ENCODE measurements around the gene RIMBP3C. TPM values are rescaled to one million over a fixed set of nuclear protein-coding genes. Genes with fewer than 3 reads are reported as not detected.
"Not testable (repeated sequence)": the region's sequence is repeated elsewhere in the genome, so short reads cannot be mapped to it uniquely, and the experiment has no call there.

Gene RIMBP3C
- total and polyA plus RNA-seq, 4 donors = 0.05 to 0.40 (median 0.10) TPM; not detected in 1

DNA sequence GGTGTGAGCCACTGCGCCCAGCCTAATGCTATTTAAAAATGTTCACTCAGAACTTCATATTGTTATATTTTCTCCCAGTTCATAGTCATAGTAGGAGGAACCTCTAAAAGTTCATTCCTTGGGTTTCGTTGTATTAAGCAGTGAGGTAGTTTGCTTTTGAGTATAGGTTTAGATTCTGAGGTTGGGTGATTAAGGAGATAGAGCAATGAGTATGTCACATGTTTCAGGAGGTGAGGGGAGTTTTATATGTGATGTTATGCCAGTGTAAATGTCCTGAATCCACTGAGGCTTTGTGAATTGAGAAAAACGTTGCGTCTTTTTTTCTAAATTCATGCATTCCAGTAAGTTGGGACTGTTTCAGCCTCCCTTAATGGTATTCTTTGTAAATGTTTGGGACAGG is 20.4 kb upstream of the RIMBP3C start:
- Histone ChIP-seq H3K4me3 (no peak overlapping the region), H3K27me3 (ENCODE audit: control insufficient read depth in 3 of 3, insufficient read depth in 3 of 3, low read length in 2 of 3) (no peaks in the 10 kb centered on the region), H3K27ac (ENCODE audit: low read depth in 1 of 2, low read length in 1 of 2) (no peak overlapping the region), H3K9ac (ENCODE audit: insufficient read depth in 1 of 2, low read length in 2 of 2) (no peak overlapping the region), H3K4me1 (ENCODE audit: control insufficient read depth in 5 of 5, insufficient read depth in 5 of 5, low read length in 5 of 5) (peaks cover 12 to 27% (median 26%) of the 10 kb centered on the region in 5 donors), H3K36me3 (ENCODE audit: control insufficient read depth in 4 of 4, insufficient read depth in 4 of 4, low read length in 4 of 4) (no peaks in the 10 kb centered on the region), H3K9me3 (ENCODE audit: control insufficient read depth in 4 of 4, insufficient read depth in 3 of 4, low read length in 3 of 4) (no peaks in the 10 kb centered on the region)
- WGBS, 2 donors = 90 to 93% methylated on average over 4 of the region's 4 CpGs
- TF ChIP-seq, protein P1, sequence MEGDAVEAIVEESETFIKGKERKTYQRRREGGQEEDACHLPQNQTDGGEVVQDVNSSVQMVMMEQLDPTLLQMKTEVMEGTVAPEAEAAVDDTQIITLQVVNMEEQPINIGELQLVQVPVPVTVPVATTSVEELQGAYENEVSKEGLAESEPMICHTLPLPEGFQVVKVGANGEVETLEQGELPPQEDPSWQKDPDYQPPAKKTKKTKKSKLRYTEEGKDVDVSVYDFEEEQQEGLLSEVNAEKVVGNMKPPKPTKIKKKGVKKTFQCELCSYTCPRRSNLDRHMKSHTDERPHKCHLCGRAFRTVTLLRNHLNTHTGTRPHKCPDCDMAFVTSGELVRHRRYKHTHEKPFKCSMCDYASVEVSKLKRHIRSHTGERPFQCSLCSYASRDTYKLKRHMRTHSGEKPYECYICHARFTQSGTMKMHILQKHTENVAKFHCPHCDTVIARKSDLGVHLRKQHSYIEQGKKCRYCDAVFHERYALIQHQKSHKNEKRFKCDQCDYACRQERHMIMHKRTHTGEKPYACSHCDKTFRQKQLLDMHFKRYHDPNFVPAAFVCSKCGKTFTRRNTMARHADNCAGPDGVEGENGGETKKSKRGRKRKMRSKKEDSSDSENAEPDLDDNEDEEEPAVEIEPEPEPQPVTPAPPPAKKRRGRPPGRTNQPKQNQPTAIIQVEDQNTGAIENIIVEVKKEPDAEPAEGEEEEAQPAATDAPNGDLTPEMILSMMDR (IDR thresholded peaks at IDR 0.05; ENCODE audit: control extremely low read depth, extremely low read depth) = no peak
- no peak for DNase-seq
- ATAC-seq (ENCODE audit: insufficient read depth, low FRiP score) = no peak

- 35 to 53% methylated on average over 4 of the region's 4 CpGs for WGBS, 2 donors
- ATAC-seq (ENCODE audit: insufficient read depth, low FRiP score) (no peak), DNase-seq (no peak)
- H3K9me3 ChIP-seq (ENCODE audit: control insufficient read depth in 4 of 4, insufficient read depth in 3 of 4, low read length in 3 of 4) = no peaks in the 10 kb centered on the region
- H3K4me1 ChIP-seq (ENCODE audit: control insufficient read depth in 5 of 5, insufficient read depth in 5 of 5, low read length in 5 of 5) = peaks cover 12 to 27% (median 26%) of the 10 kb centered on the region in 5 donors
- no peaks in the 10 kb centered on the region for H3K27me3 ChIP-seq (ENCODE audit: control insufficient read depth in 3 of 3, insufficient read depth in 3 of 3, low read length in 2 of 3)
- no peaks in the 10 kb centered on the region for H3K36me3 ChIP-seq (ENCODE audit: control insufficient read depth in 4 of 4, insufficient read depth in 4 of 4, low read length in 4 of 4)
- no peak overlapping the region for H3K27ac ChIP-seq (ENCODE audit: low read depth in 1 of 2, low read length in 1 of 2)
- H3K9ac ChIP-seq (ENCODE audit: insufficient read depth in 1 of 2, low read length in 2 of 2) = peak overlapping the region in 1 of 2 donors; percentile 29
- TF ChIP-seq, protein P1 (IDR thresholded peaks at IDR 0.05; ENCODE audit: control extremely low read depth, extremely low read depth) = no peak
- H3K4me3 ChIP-seq = no peak overlapping the region
These were observed 19.1 kb upstream of the RIMBP3C start for GRCh38 chr22:21570398-21570797.

DNA sequence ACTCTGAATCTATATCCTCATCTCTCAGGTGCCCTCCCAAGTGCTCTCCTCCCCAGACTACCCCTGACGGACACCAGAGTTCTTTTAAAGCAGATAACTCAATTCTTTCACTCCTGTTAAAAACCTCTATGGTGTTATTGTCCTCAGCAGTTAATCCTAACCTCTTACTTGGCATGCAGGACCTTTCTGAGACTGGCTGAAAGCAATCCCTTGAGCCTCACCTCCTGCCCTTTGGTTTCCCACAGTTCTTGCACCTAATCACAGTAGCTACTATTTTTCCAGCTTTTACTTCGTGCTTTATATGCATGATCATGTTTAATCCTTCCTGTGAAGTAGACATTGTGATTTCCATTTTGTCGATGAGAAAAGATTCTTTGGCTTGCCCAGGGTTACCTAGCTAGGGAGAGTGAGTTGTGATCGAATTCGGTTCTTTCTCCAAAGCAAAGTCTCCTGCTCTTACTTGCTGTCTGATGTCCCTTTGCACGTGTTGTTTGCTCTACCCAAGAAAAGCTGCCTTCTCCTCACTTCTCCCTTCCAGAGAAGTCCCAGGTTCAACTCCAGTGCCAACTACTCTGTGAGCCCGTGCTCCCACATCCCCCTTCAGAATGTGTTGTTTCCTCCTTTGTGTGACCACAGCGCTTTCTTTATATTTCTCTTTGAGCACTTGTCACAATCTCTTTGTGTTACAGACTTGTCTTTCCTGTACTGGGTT is 18.4 kb upstream of the RIMBP3C start:
- Histone ChIP-seq H3K27ac (ENCODE audit: low read depth in 1 of 2, low read length in 1 of 2) (no peak overlapping the region), H3K36me3 (ENCODE audit: control insufficient read depth in 4 of 4, insufficient read depth in 4 of 4, low read length in 4 of 4) (no peaks in the 10 kb centered on the region), H3K27me3 (ENCODE audit: control insufficient read depth in 3 of 3, insufficient read depth in 3 of 3, low read length in 2 of 3) (no peaks in the 10 kb centered on the region), H3K4me1 (ENCODE audit: control insufficient read depth in 5 of 5, insufficient read depth in 5 of 5, low read length in 5 of 5) (peaks cover 12 to 27% (median 26%) of the 10 kb centered on the region in 5 donors), H3K9ac (ENCODE audit: insufficient read depth in 1 of 2, low read length in 2 of 2) (peak overlapping the region in 1 of 2 donors; percentile 11), H3K9me3 (ENCODE audit: control insufficient read depth in 4 of 4, insufficient read depth in 3 of 4, low read length in 3 of 4) (no peaks in the 10 kb centered on the region), H3K4me3 (no peak overlapping the region)
- DNase-seq (no peak), ATAC-seq (ENCODE audit: insufficient read depth, low FRiP score) (no peak)
- TF ChIP-seq, protein P1 (IDR thresholded peaks at IDR 0.05; ENCODE audit: control extremely low read depth, extremely low read depth) = no peak
- 44 to 51% methylated on average over 8 of the region's 8 CpGs for WGBS, 2 donors

DNA sequence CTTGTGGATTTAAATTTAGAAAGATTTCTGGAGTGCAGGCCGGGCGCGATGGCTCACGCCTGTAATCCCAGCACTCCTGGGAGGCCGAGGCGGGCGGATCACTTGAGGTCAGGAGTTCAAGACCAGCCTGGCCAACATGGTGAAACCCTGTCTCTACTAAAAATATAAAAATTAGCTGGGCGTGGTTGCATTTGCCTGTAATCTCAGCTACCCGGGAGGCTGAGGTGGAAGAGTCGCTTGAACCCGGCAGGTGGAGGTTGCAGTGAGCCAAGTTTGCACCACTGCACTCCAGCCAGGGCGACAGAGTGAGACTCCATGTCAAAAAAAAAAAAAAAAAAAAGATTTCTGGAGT is 17.8 kb upstream of the RIMBP3C start:
- WGBS, 2 donors = 58 to 69% methylated on average over 12 of the region's 12 CpGs
- Histone ChIP-seq H3K27ac (ENCODE audit: low read depth in 1 of 2, low read length in 1 of 2) (peak overlapping the region in 1 of 2 donors; percentile 95), H3K9ac (ENCODE audit: insufficient read depth in 1 of 2, low read length in 2 of 2) (peak overlapping the region; percentile 80 to 93), H3K4me1 (ENCODE audit: control insufficient read depth in 5 of 5, insufficient read depth in 5 of 5, low read length in 5 of 5) (peaks cover 12 to 24% (median 21%) of the 10 kb centered on the region in 5 donors)
- not testable (repeated sequence) for H3K9me3 ChIP-seq (ENCODE audit: control insufficient read depth in 4 of 4, insufficient read depth in 3 of 4, low read length in 3 of 4); H3K4me3 ChIP-seq; DNase-seq; ATAC-seq (ENCODE audit: insufficient read depth, low FRiP score); H3K36me3 ChIP-seq (ENCODE audit: control insufficient read depth in 4 of 4, insufficient read depth in 4 of 4, low read length in 4 of 4); H3K27me3 ChIP-seq (ENCODE audit: control insufficient read depth in 3 of 3, insufficient read depth in 3 of 3, low read length in 2 of 3)
